NCI-H1694 treated with DMSO at 0.1 percent for 48 hours (cell line): ENCODE data around the gene CNDP2.
A peak's percentile ranks its signal among the peaks of the same experiment; 100 is the strongest.

ENCODE experiments used
- DNase-seq: peaks from one replicate; lab custom pipeline; 2025; lab: John Stamatoyannopoulos, UW

Gene CNDP2

GRCh38 chr18:74473976-74474640 is 22.1 kb upstream of the CNDP2 start:
- DNase-seq, result no peak

- DNase-seq, result peak; percentile 8
These were observed 20.0 kb upstream of the CNDP2 start for GRCh38 chr18:74476140-74476539.

- DNase-seq, result no peak
These were observed 18.4 kb upstream of the CNDP2 start for GRCh38 chr18:74477771-74478170.

DNA sequence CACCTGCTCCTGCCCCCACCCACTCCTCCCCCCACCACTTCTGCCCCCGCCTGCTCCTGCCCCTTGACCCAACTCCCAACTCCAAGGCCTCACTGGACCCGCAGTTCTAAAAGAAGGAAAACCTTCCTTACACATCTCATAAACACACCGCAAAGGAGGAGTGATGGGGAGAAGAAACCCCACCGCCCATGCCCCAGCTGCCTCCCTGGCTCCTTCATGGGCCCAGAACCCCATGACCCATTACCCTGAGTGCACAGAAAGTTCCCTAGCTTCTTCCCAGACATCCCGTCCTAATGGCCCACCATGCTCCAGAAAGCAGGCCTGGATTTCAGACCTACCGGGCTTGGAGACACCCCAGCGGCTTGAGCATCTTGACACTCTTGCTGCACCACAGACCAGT is 17.8 kb upstream of the CNDP2 start:
- DNase-seq, result no peak

GRCh38 chr18:74478880-74479279 is 17.3 kb upstream of the CNDP2 start:
- no peak for DNase-seq

GRCh38 chr18:74479486-74480148 is 16.5 kb upstream of the CNDP2 start:
- no peak for DNase-seq

GRCh38 chr18:74480149-74480651 is 16.0 kb upstream of the CNDP2 start:
- DNase-seq, result no peak

- no peak for DNase-seq
These were observed 13.5 kb upstream of the CNDP2 start for GRCh38 chr18:74482697-74483096.

- no peak for DNase-seq
These were observed 9.9 kb upstream of the CNDP2 start for GRCh38 chr18:74486119-74486849.

- DNase-seq, result no peak
These were observed 7.8 kb upstream of the CNDP2 start for GRCh38 chr18:74488354-74488753.

DNA sequence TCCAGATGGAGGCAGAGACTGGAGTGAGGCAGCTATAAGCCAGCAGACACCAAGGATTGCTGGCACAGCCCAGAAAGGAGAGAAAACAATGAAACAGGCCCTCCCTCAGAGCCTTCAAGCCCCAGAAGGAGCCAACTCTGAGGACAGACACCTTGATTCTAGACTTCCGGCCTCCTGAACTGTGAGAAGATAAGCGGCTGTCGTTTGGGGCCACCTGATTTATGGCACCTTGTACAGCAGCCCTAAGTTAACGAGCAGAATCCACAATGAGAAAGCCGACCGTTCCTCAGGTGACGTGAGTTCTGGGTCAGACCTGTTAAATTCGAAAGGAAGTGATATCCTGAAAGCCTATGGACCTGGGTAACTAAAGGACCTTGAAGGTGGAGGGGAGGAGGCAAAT is 7.3 kb upstream of the CNDP2 start:
- DNase-seq, result no peak

DNA sequence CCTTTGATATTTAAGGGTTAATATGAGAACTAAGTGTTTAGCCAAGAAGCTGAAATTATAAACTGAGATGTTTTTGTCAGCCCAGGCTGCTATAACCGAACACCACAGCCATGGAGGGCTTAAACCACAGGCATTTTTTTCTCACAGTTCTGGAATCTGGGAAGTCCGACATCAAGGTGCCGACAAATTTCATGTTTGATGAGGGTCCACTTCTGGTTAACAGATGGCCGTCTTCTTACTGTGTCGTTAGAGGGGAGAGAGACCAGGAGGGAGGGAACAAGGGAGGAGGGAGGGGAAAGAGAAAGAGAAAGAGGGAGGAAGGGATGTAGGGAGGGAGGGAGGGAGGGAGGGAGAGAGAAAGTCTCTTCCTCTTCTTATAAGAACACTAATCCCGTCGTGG is 6.5 kb upstream of the CNDP2 start:
- DNase-seq, result no peak

DNA sequence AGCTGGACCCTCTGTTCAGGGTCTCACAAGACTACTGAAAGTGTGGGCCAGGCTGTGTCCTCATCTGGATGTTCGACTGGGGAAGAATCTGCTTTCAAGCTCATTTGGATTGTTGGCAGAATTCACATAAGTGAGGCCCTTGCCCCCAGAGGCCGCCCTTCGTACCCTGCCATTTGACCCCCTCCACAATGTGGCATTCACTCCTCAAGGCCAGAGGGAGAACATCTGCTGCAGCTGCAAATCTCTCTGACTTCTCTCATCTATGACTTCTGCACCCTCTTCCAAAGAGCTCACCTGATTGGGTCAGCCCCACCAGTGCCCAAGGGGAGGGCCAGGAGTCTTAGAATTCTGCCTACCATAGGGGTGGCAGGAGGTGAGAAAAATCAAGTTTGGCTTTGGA is 3.9 kb upstream of the CNDP2 start:
- no peak for DNase-seq

DNA sequence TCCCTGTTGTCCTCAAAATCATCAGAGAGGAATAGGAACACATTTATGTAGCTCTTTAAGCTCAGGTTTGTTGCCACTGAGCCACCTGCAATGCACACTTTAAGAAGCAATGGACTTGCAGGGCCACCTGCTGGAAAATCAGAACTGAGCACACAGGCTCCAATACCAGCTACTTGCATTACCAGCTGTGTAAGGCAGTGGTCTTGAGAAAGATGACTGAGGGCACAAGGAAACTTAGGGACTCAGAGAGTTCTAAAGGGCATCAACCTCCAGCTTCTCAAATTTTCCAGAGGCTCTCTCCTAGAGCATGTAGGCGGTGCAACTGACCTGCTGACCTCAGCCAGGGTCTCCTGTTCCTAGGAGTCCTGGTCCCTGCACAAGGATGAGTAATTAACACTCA is 2.5 kb upstream of the CNDP2 start:
- DNase-seq, result no peak

DNA sequence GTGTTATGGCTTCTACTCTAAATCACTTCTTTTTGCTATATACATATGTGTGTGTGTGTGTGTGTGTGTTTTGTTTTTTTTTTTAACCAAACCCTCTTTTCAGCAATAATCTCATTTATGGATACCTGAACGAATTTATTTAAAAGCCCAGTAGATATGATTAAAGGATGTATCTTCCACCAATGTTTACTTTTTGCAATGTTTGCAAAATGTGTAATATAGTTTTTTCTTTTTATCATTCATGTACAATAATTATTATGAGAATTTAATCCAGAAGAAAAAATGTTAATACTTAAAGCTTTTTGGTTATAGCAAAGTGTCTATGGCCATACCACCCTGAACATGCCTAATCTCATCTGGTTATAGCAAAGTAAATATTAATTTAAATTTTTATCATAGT is 1.6 kb upstream of the CNDP2 start:
- no peak for DNase-seq

DNA sequence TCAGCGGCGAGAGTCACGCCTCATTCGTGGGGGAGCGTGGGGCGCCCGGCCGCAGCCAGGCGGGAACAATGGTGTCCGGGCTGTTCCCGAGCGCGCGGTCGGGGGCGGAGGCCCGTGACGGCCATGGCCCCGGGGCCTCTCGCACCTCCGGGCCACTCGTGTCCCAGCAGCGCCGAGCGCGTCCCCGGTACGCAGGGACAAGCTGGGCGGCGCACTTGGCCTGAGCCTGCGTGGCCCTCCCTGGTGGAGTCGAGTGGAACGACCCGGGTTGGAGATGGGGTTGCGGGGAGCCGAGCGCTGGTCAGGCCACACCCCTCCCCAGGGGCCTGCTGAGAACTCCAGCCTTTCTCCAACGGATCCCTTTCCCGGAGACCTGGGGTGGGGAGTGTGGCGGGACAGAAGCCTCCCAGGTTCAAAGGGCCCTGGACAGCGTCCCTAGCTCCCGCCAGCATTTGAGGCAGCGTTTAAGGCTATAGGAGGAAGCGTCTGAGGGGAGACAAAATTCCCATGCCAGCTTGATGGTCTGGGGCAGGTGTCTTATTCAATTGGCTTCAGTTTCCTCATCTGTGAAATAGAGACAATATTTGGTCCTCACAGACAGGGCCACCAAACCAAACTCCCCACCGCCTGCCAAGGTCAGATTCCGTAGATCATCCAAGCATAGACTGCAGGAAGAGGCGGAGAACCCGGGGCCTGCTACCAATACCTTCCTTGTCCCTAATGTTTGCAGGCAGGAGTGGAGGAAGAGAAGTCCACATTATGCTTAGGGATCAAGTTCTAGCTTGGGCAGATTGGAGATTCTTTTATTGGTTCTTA is 553 bp downstream of the CNDP2 start:
- DNase-seq, result no peak

GRCh38 chr18:74497324-74497676 is 1.1 kb downstream of the CNDP2 start:
- DNase-seq, result no peak

DNA sequence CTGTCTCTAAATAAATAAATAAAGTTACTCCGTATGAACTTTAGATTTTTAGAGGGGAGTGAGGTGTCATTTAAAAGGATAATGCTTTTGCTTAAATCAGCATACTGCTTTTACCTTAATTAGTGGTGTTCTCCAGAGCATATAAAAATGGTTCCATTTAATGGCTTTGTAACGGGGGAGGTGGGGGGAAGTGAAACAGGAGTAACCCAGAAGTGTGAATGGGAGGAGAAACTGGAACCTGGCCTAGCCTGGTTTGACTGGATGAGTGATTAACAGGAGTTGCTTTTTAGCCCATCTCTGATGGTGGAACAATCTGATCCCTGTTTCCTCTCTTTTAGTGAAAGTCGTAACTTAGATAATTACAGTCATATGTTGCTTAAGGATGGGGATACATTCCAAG is 1.6 kb downstream of the CNDP2 start:
- no peak for DNase-seq

DNA sequence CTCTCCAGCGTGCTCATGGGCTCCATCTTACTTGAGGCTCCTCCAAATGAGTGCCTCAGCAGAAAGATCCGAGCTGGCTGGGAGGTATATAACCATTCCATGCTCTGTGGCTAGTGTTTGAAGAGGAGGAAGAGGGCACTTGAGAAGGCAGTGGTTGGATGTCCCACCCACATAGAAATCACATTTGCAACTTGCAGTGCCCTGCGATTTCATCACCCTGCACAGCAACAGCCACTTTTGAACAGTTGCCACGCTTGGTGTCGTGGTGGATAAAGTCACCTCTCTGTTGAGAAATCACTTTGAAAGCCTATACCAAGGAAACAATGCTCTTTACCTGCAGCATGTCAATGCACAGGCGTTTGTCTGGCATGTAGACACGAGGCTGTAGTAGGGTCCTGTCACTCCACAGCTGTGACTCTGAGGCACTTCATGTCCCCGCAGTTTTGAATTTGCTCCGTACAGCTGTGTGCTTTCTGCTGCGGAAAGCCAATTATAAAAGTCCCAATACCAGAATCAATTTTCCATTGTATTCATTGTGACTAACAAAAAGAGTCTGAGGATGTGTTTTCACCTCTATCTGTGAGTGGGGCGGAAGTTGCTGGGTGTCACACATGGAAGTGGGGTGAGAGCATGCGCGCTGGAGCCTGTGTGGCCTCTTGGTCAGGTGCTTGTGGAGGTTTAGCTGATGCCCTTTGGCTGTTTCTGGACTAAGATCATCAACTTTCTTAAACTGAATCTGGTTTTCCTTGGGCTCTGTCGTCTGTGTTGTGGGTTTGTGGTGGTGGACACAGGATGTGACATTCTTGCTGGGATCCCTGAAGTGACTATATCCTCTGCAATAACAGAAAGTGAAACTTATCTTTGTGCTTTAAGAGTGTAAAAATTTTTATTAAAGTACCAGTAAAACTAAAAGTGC is 2.8 kb downstream of the CNDP2 start:
- no peak for DNase-seq

DNA sequence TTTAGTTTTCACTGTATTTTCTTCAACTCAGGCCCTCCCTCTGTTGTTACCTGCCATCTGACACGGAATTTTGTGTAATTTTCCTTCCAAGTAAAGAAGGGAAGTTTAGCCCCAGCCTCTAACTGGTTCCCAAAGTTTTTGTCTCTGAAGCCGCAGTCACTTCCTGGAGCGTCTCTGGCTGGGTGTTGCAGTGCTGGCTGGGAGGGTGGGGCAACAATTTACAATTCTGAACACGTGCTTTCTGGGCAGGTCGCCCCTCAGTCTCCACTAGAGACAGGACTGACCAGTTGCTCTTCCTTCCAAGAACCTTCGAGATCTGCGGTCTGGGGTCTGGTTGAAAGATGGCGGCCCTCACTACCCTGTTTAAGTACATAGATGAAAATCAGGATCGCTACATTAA is 3.5 kb downstream of the CNDP2 start:
- no peak for DNase-seq

GRCh38 chr18:74500372-74500771 is 4.2 kb downstream of the CNDP2 start:
- DNase-seq, result no peak
